ENCODE measurements around the gene GPR37L1.

- TF ChIP-seq CTCF (IDR thresholded peaks at IDR 0.05; ENCODE audit: low read depth, low read length) (no peak), MYC (IDR thresholded peaks at IDR 0.05; ENCODE audit: low read depth, low read length) (no peak)
Measured at GRCh38 chr1:202134645-202135172, 12.0 kb downstream of the GPR37L1 start.

Data from NB4 (cell line).